UCSD-AML1 (cell line): Measurements from ENCODE around the gene SFXN5.

Source experiments
- DNase-seq: peaks from one replicate; lab custom pipeline; 2025; ENCODE audit not compliant: unreplicated experiment; lab: John Stamatoyannopoulos, UW

The SFXN5 gene

GRCh38 chr2:73053316-73054114 is 18.0 kb downstream of the SFXN5 start:
- no peak for DNase-seq

- no peak for DNase-seq
These were observed 21.4 kb downstream of the SFXN5 start for GRCh38 chr2:73050121-73050545.

GRCh38 chr2:73043929-73044832 is 27.3 kb downstream of the SFXN5 start:
- DNase-seq, result no peak

GRCh38 chr2:73043276-73043675 is 28.2 kb downstream of the SFXN5 start:
- DNase-seq, result no peak

- DNase-seq, result no peak
These were observed 33.4 kb downstream of the SFXN5 start for GRCh38 chr2:73037947-73038585.

GRCh38 chr2:73036766-73037165 is 34.7 kb downstream of the SFXN5 start:
- DNase-seq, result no peak

GRCh38 chr2:73035899-73036711 is 35.4 kb downstream of the SFXN5 start:
- no peak for DNase-seq

- no peak for DNase-seq
These were observed 36.7 kb downstream of the SFXN5 start for GRCh38 chr2:73034661-73035375.

- DNase-seq, result no peak
These were observed 37.6 kb downstream of the SFXN5 start for GRCh38 chr2:73033766-73034381.

GRCh38 chr2:73033142-73033765 is 38.3 kb downstream of the SFXN5 start:
- no peak for DNase-seq

GRCh38 chr2:73032702-73033097 is 38.8 kb downstream of the SFXN5 start:
- DNase-seq, result no peak

GRCh38 chr2:73031725-73032701 is 39.5 kb downstream of the SFXN5 start:
- DNase-seq, result no peak

- no peak for DNase-seq
These were observed 40.3 kb downstream of the SFXN5 start for GRCh38 chr2:73031095-73031678.

GRCh38 chr2:73028841-73029240 is 42.7 kb downstream of the SFXN5 start:
- no peak for DNase-seq

- DNase-seq, result no peak
These were observed 44.2 kb downstream of the SFXN5 start for GRCh38 chr2:73027340-73027739.

GRCh38 chr2:73023497-73023896 is 48.0 kb downstream of the SFXN5 start:
- no peak for DNase-seq

- no peak for DNase-seq
These were observed 49.4 kb downstream of the SFXN5 start for GRCh38 chr2:73022024-73022568.
